Skeletal muscle cell (primary cell): Measurements from ENCODE around the gene LRRC56.
A peak's percentile ranks its signal among the peaks of the same experiment; 100 is the strongest.
"Not testable (repeated sequence)": the region's sequence is repeated elsewhere in the genome, so short reads cannot be mapped to it uniquely, and the experiment has no call there.

ENCODE experiments used
- DNase-seq: peaks from one replicate; pipeline ENCODE4 v3.0.0-alpha.2; 2010; ENCODE audit warnings: low read depth
- H3K4me3 ChIP-seq: 2 replicates; pipeline ENCODE4 v1.5.1; 2011; ENCODE audit warnings: low read depth, mild to moderate bottlenecking, control low read depth, low read length, moderate library complexity

Gene LRRC56

GRCh38 chr11:516918-517685, 20.2 kb upstream of the LRRC56 start:
- DNase-seq, H3K4me3 ChIP-seq: not testable (repeated sequence)

- peak; percentile 81 for DNase-seq
- H3K4me3 ChIP-seq: peak overlapping the region; percentile 45
These were observed 18.7 kb upstream of the LRRC56 start for GRCh38 chr11:518463-519202.

- H3K4me3 ChIP-seq: no peak overlapping the region
- DNase-seq: no peak
These were observed 16.7 kb upstream of the LRRC56 start for GRCh38 chr11:520428-521176.

- H3K4me3 ChIP-seq: no peak overlapping the region
- no peak for DNase-seq
These were observed 16.1 kb upstream of the LRRC56 start for GRCh38 chr11:521177-521688.

GRCh38 chr11:526192-526591, 11.1 kb upstream of the LRRC56 start:
- no peak for DNase-seq
- H3K4me3 ChIP-seq: no peak overlapping the region

- DNase-seq: no peak
- no peak overlapping the region for H3K4me3 ChIP-seq
These were observed 9.0 kb upstream of the LRRC56 start for GRCh38 chr11:528166-528814.

GRCh38 chr11:528815-529727, 8.3 kb upstream of the LRRC56 start:
- DNase-seq: no peak
- H3K4me3 ChIP-seq: no peak overlapping the region

GRCh38 chr11:529728-530411, 7.5 kb upstream of the LRRC56 start:
- DNase-seq: no peak
- no peak overlapping the region for H3K4me3 ChIP-seq

- no peak overlapping the region for H3K4me3 ChIP-seq
- no peak for DNase-seq
These were observed 6.1 kb upstream of the LRRC56 start for GRCh38 chr11:530960-531831.

GRCh38 chr11:531919-532526, 5.3 kb upstream of the LRRC56 start:
- no peak for DNase-seq
- H3K4me3 ChIP-seq: no peak overlapping the region

- no peak for DNase-seq
- no peak overlapping the region for H3K4me3 ChIP-seq
These were observed 4.8 kb upstream of the LRRC56 start for GRCh38 chr11:532527-532985.

GRCh38 chr11:532986-533585, 4.2 kb upstream of the LRRC56 start:
- H3K4me3 ChIP-seq: no peak overlapping the region
- DNase-seq: no peak

- peak overlapping the region; percentile 91 for H3K4me3 ChIP-seq
- DNase-seq: no peak
These were observed 3.5 kb upstream of the LRRC56 start for GRCh38 chr11:533586-534395.

GRCh38 chr11:534396-535209, 2.7 kb upstream of the LRRC56 start:
- no peak for DNase-seq

GRCh38 chr11:535210-535518, 2.2 kb upstream of the LRRC56 start:
- DNase-seq: no peak
- H3K4me3 ChIP-seq: peak overlapping the region; percentile 91

More at GRCh38 chr11:534396-535209, 2.7 kb upstream of the LRRC56 start:
- peak overlapping the region; percentile 91 for H3K4me3 ChIP-seq
